Measurements from ENCODE around the gene SCIMP.

GRCh38 chr17:5181509-5182305 is 53.0 kb downstream of the SCIMP start:
- TF ChIP-seq, protein P1, sequence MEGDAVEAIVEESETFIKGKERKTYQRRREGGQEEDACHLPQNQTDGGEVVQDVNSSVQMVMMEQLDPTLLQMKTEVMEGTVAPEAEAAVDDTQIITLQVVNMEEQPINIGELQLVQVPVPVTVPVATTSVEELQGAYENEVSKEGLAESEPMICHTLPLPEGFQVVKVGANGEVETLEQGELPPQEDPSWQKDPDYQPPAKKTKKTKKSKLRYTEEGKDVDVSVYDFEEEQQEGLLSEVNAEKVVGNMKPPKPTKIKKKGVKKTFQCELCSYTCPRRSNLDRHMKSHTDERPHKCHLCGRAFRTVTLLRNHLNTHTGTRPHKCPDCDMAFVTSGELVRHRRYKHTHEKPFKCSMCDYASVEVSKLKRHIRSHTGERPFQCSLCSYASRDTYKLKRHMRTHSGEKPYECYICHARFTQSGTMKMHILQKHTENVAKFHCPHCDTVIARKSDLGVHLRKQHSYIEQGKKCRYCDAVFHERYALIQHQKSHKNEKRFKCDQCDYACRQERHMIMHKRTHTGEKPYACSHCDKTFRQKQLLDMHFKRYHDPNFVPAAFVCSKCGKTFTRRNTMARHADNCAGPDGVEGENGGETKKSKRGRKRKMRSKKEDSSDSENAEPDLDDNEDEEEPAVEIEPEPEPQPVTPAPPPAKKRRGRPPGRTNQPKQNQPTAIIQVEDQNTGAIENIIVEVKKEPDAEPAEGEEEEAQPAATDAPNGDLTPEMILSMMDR (IDR thresholded peaks at IDR 0.05; ENCODE audit: low read depth, low read length, poor library complexity, severe bottlenecking), result no peak
- TF ChIP-seq EZH2phosphoT487 (IDR thresholded peaks at IDR 0.05; ENCODE audit: borderline replicate concordance, low read length), result no peak
